Activated CD8-positive, alpha-beta T cell treated with anti-CD3 and anti-CD28 coated beads for 36 hours (primary cell): ENCODE data around the gene CCND2. TPM values are rescaled to one million over a fixed set of nuclear protein-coding genes. Genes with fewer than 3 reads are reported as not detected.
A peak's percentile ranks its signal among the peaks of the same experiment; 100 is the strongest.

Experiments
- ATAC-seq: fragments of 200-7000 bp; cut with Tn5 transposase; one replicate; pipeline ENCODE4 v1.10.0; 2021; ENCODE audit warnings: mild to moderate bottlenecking, moderate library complexity
- CTCF ChIA-PET: fragments of 350-600 bp; sonication (Branson Sonifier 250); formaldehyde crosslinking; loops from one replicate; lab custom pipeline; 2021; ENCODE audit warnings: antibody characterized with exemption; lab: Charles Lee
- POLR2A ChIA-PET: fragments of 350-600 bp; sonication (Branson Sonifier 250); formaldehyde crosslinking; loops from one replicate; lab custom pipeline; 2021; ENCODE audit warnings: antibody characterized with exemption; lab: Charles Lee
- DNase-seq: peaks from one replicate; pipeline ENCODE4 v3.0.0-alpha.2; 2020
- H3K27ac Mint-ChIP-seq: one replicate; pipeline ENCODE4 v1.8.0; 2021; ENCODE audit warnings: mild to moderate bottlenecking, mixed read lengths
- H3K27me3 Mint-ChIP-seq: one replicate; pipeline ENCODE4 v1.8.0; 2021; ENCODE audit warnings: mixed read lengths
- H3K36me3 Mint-ChIP-seq: one replicate; pipeline ENCODE4 v1.8.0; 2021; ENCODE audit warnings: low read depth, mixed read lengths
- H3K4me1 Mint-ChIP-seq: one replicate; pipeline ENCODE4 v1.8.0; 2021; ENCODE audit warnings: low read depth, mixed read lengths
- H3K4me3 Mint-ChIP-seq: one replicate; pipeline ENCODE4 v1.8.0; 2021; ENCODE audit warnings: mild to moderate bottlenecking, moderate library complexity, mixed read lengths
- H3K9me3 Mint-ChIP-seq: one replicate; pipeline ENCODE4 v1.8.0; 2021; ENCODE audit warnings: mixed read lengths
- CTCF ChIP-seq: fragments of 200-600 bp; IDR thresholded peaks from one replicate; pipeline ENCODE4 v1.8.0; 2022; ENCODE audit warnings: antibody characterized with exemption, mild to moderate bottlenecking
- intact Hi-C: fragments of 100-400 bp; cut with micrococcal nuclease; formaldehyde crosslinking; loops from one replicate; pipeline ENCODE4 v1.10.0; 2022
- total RNA-seq, 2 experiments: library from RNA; stranded (reverse); gene quantifications; one replicate each; pipeline ENCODE4 v1.2.3, GENCODE V29; 2021

The CCND2 gene
- total RNA-seq, 2 experiments from 2014 or later = 617 to 639 TPM

GRCh38 chr12:4280351-4281163 lies 7.0 kb downstream of the CCND2 start:
- POLR2A ChIA-PET = interaction anchor here (1.1 to 17.2 kb wide), 5 partner anchors 8 to 292 kb away, joined by 3 to 375 read pairs (median 5); no protein-coding TSS in a partner anchor
- no peaks in the 10 kb centered on the region for H3K27me3 Mint-ChIP-seq
- peak overlapping the region; percentile 73 for H3K27ac Mint-ChIP-seq
- H3K4me3 Mint-ChIP-seq = peak overlapping the region; percentile 34
- ATAC-seq (no peak), DNase-seq (no peak)
- TF ChIP-seq CTCF = no peak
- peaks cover 79% of the 10 kb centered on the region for H3K4me1 Mint-ChIP-seq
- H3K9me3 Mint-ChIP-seq = no peaks in the 10 kb centered on the region
- intact Hi-C loops = no loop called here
- peaks cover 90% of the 10 kb centered on the region for H3K36me3 Mint-ChIP-seq
- CTCF ChIA-PET = interaction anchor here (0.6 to 1.5 kb wide), 2 partner anchors 303 to 395 kb away, joined by 3 to 4 read pairs; no protein-coding TSS in a partner anchor

GRCh38 chr12:4281173-4281654 lies 7.7 kb downstream of the CCND2 start:
- no peaks in the 10 kb centered on the region for H3K9me3 Mint-ChIP-seq
- peaks cover 90% of the 10 kb centered on the region for H3K36me3 Mint-ChIP-seq
- peak overlapping the region; percentile 55 for H3K27ac Mint-ChIP-seq
- H3K4me1 Mint-ChIP-seq = peaks cover 85% of the 10 kb centered on the region
- POLR2A ChIA-PET = interaction anchor here (0.7 to 17.2 kb wide), 9 partner anchors 9 to 384 kb away, joined by 3 to 375 read pairs (median 3); no protein-coding TSS in a partner anchor
- no peak for DNase-seq
- peak overlapping the region; percentile 16 for H3K4me3 Mint-ChIP-seq
- ATAC-seq = no peak
- no peaks in the 10 kb centered on the region for H3K27me3 Mint-ChIP-seq
- CTCF ChIA-PET = interaction anchor here (0.6 to 1.5 kb wide), 2 partner anchors 304 to 396 kb away, joined by 3 to 4 read pairs; no protein-coding TSS in a partner anchor
- no peak for TF ChIP-seq CTCF
- intact Hi-C loops = no loop called here

GRCh38 chr12:4282103-4282891 lies 8.7 kb downstream of the CCND2 start:
- peaks cover 90% of the 10 kb centered on the region for H3K4me1 Mint-ChIP-seq
- H3K36me3 Mint-ChIP-seq = peaks cover 90% of the 10 kb centered on the region
- ChIA-PET CTCF (interaction anchor here (1.2 kb wide), 1 partner anchor 397 kb away, joined by 4 read pairs; no protein-coding TSS in a partner anchor), POLR2A (interaction anchor here (0.7 to 17.2 kb wide), 11 partner anchors 9 to 385 kb away, joined by 3 to 375 read pairs (median 4); partner anchors contain the start of gene CCND2)
- H3K4me3 Mint-ChIP-seq = no peak overlapping the region
- DNase-seq = no peak
- no peaks in the 10 kb centered on the region for H3K9me3 Mint-ChIP-seq
- no peak for ATAC-seq
- intact Hi-C loops = no loop called here
- H3K27ac Mint-ChIP-seq = peak overlapping the region; percentile 68
- TF ChIP-seq CTCF = no peak
- no peaks in the 10 kb centered on the region for H3K27me3 Mint-ChIP-seq

- H3K4me1 Mint-ChIP-seq = peaks cover 93% of the 10 kb centered on the region
- peaks cover 90% of the 10 kb centered on the region for H3K36me3 Mint-ChIP-seq
- H3K4me3 Mint-ChIP-seq = no peak overlapping the region
- ATAC-seq = no peak
- H3K9me3 Mint-ChIP-seq = no peaks in the 10 kb centered on the region
- ChIA-PET CTCF (interaction anchor here (0.8 to 1.2 kb wide), 3 partner anchors 10 to 397 kb away, joined by 3 to 4 read pairs (median 3); no protein-coding TSS in a partner anchor), POLR2A (interaction anchor here (0.5 to 17.2 kb wide), 8 partner anchors 9 to 247 kb away, joined by 3 to 375 read pairs (median 4); partner anchors contain the start of gene CCND2)
- intact Hi-C loops = no loop called here
- TF ChIP-seq CTCF = no peak
- peak overlapping the region; percentile 68 for H3K27ac Mint-ChIP-seq
- H3K27me3 Mint-ChIP-seq = no peaks in the 10 kb centered on the region
- no peak for DNase-seq
Measured at GRCh38 chr12:4282892-4283511, 9.4 kb downstream of the CCND2 start.
